GM20000 (cell line): ENCODE results near the gene SP3.

ENCODE experiments used
- DNase-seq: peaks from one replicate; pipeline ENCODE4 v3.0.0; 2012; ENCODE audit warnings: low spot score
- TF ChIP-seq, protein P1 (sequence below): IDR thresholded peaks from 2 replicates; pipeline ENCODE4 v1.5.1; 2012; ENCODE audit warnings: mild to moderate bottlenecking, control low read depth; ENCODE audit errors: extremely low read depth, missing control alignments

Gene SP3

DNA sequence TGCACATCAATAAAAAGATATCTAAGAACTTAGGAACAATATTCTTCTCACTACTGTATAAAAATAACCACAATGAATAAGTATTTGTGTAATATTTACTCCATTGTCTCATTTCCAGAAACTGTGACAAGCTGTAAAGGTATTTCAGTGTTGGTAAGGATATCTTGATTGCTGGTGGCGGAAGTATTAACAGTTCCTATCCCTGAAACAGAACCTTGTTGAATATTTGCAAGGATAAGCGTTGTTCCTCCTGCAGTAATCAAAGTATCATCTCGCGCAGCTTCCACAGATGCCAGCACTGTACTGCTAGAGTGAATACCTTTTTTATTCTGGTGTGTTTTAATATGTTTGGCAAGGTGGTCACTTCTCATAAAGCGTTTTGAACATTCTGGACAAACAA, 55.3 kb downstream of the SP3 start:
- TF ChIP-seq, protein P1, sequence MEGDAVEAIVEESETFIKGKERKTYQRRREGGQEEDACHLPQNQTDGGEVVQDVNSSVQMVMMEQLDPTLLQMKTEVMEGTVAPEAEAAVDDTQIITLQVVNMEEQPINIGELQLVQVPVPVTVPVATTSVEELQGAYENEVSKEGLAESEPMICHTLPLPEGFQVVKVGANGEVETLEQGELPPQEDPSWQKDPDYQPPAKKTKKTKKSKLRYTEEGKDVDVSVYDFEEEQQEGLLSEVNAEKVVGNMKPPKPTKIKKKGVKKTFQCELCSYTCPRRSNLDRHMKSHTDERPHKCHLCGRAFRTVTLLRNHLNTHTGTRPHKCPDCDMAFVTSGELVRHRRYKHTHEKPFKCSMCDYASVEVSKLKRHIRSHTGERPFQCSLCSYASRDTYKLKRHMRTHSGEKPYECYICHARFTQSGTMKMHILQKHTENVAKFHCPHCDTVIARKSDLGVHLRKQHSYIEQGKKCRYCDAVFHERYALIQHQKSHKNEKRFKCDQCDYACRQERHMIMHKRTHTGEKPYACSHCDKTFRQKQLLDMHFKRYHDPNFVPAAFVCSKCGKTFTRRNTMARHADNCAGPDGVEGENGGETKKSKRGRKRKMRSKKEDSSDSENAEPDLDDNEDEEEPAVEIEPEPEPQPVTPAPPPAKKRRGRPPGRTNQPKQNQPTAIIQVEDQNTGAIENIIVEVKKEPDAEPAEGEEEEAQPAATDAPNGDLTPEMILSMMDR: no peak
- DNase-seq: no peak

DNA sequence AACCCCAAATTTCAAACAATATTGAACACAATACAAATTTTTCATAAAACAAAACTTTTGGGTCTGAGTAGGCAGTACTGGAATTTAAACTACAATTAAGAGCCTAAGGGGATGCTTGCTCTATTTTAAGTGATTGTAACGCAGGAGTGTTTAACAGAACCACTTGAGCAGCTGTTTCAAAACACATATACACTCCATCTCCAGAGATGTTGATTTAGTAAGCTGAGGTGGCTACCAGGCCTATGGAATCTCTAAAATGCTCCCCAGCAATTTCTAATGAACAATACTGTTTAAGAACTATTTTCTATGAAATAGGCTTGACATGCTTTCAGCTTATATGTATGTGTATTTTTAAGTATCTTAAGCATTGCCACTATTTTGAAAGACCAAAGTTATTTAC, 58.5 kb downstream of the SP3 start:
- no peak for DNase-seq
- TF ChIP-seq, protein P1: no peak

DNA sequence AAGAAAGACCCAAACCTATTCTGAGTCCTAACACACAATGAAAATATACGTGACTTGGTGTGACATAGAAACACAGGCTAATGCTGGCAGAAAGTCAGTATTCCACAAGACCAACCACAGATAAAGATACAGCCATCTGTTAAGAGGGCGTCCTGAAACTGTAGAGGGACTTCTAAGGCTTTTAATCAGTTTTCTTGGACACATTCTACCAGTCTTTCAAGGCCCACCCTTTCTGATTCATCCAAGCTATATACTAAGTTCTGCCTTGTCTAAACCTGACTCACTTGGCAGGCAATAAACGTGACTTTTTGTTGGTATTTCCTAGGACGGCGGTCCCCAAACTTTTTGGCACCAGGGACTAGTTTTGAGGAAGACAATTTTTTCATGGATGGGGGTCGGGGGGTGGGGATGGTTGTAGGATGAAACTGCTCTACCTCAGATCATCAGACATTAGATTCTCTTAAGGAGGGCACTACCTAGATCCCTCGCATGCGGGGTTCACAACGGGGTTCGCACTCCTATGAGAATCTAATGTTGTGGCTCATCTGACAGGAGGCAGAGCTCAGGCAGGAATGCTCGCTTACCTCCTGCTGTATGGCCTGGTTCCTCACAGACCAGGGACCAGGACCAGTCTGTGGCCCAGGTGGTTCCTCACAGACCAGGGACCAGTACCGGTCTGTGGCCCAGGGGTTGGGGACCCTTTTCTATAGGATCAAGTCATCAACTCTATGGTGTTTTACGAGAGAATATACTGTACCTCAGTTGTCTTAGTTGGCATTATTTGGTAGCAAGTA, 61.4 kb downstream of the SP3 start:
- DNase-seq: no peak
- TF ChIP-seq, protein P1: no peak

DNA sequence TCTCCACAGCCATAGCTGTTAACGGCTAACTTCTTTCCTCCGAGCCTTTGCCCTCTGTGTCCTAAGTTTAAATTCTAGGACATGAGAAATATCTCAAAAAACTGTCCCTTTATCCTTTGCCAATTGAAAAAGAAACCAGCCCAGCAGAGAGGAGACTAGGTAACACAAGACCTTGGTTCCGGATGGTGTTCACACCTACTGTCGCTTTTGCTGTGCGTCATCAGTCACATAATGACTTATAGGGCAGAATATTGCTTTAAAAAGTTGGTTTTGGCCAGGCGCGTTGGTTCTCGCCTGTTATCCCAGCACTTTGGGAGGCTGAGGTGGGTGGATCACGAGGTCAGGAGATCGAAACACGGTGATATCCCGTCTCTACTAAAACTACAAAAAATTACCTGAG, 66.2 kb downstream of the SP3 start:
- DNase-seq: no peak
- TF ChIP-seq, protein P1: no peak

DNA sequence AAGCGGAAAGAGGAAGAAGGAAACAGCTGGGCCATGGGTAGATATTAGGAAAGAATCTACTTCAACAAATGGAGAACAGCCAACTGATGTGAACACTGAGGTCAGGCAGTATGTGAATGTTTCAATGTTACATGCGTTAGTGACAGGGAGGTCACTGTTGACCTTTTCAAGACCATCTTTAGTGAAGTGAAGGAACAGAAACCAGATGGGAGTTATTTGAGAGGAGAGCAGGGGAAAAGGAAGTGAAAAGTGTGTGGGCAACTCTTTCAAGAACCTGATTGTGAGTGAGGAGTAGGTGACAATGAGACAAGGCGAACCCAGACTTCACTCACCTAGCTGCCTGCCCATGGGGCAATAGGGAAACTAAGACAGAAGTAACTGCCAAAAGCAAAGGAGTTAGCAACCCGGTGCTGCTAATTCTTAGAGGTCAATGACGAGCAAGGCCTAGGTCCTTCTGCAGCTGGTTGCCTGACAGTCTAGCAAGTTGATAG, 67.0 kb downstream of the SP3 start:
- peak; percentile 64 for DNase-seq
- TF ChIP-seq, protein P1: no peak

DNA sequence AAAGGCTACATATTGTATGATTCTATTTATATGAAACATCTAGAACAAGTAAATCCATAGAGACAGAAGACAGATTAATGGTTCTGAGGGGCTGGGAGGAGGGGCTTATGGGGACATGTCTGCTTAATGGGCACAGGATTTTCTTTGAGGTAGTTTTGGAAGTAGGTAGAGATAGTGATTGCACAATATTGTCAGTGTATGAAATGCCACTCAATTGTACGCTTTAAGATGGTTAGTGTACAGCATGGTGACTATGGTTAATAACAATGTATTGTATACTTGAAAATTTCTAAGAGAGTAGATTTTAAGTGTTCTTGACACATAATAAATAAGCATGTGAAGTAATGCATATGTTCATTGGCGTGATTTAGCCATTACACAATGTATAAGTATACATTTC, 68.4 kb downstream of the SP3 start:
- DNase-seq: no peak
- TF ChIP-seq, protein P1: no peak

DNA sequence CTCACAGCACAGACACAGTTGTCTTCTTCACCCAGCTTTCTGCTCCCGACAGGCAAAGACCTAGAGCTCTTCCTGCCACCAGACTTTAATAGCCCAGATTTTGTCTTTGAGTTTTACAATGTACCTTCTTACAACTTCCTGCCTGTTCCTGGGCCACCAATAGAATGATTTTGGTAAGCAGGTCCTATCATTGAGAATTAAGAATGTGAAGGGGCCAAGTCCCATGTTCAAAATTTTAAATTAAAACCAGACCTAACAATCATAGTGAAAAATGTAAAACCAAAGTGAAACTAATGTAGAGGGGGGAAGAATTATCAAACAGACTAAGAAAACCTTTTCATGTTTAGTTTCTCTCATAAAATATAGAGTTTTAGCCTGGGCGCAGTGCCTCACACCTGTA, 72.8 kb downstream of the SP3 start:
- TF ChIP-seq, protein P1: no peak
- no peak for DNase-seq
